Astrocyte (in vitro differentiated cells and primary cell): ENCODE measurements around the gene RALGAPA2. TPM values are rescaled to one million over a fixed set of nuclear protein-coding genes. Genes with fewer than 3 reads are reported as not detected.

Source experiments
- DNase-seq: peaks from one replicate; pipeline ENCODE4 v3.0.0-alpha.2; 2010; ENCODE audit warnings: low read depth
- FAIRE-seq: peaks from 2 replicates; lab custom pipeline; 2011; peaks lifted over from hg19 to GRCh38; lab: Jason Lieb, UNC
- H2AFZ ChIP-seq: 2 replicates; pipeline ENCODE4 v1.6.0; 2012; ENCODE audit warnings: low read depth, low read length, inconsistent platforms
- H3K27ac ChIP-seq: 2 replicates; pipeline ENCODE4 v1.5.1; 2011; ENCODE audit warnings: low read depth, low read length, inconsistent platforms
- H3K27me3 ChIP-seq: 2 replicates; pipeline ENCODE4 v1.6.0; 2011; ENCODE audit warnings: low read length, inconsistent platforms; ENCODE audit not compliant: insufficient read depth
- H3K36me3 ChIP-seq: 2 replicates; pipeline ENCODE4 v1.5.1; 2011; ENCODE audit warnings: low read length, inconsistent platforms; ENCODE audit not compliant: insufficient read depth
- H3K4me1 ChIP-seq: 2 replicates; pipeline ENCODE4 v1.5.1; 2011; ENCODE audit warnings: low read length, inconsistent platforms; ENCODE audit not compliant: insufficient read depth
- H3K4me2 ChIP-seq: 2 replicates; pipeline ENCODE4 v1.6.0; 2012; ENCODE audit warnings: low read length, inconsistent platforms
- H3K4me3 ChIP-seq: 2 replicates; pipeline ENCODE4 v1.5.1; 2011; ENCODE audit warnings: low read depth, mild to moderate bottlenecking, low read length, inconsistent platforms; ENCODE audit not compliant: insufficient read depth
- H3K79me2 ChIP-seq: 2 replicates; pipeline ENCODE4 v1.6.0; 2012; ENCODE audit warnings: mild to moderate bottlenecking, low read length, inconsistent platforms; ENCODE audit not compliant: insufficient read depth
- H3K9ac ChIP-seq: 2 replicates; pipeline ENCODE4 v1.6.0; 2012; ENCODE audit warnings: mild to moderate bottlenecking, low read length, inconsistent platforms
- H3K9me3 ChIP-seq: 2 replicates; pipeline ENCODE4 v1.5.1; 2012; ENCODE audit warnings: low read depth, mild to moderate bottlenecking, low read length, inconsistent platforms; ENCODE audit not compliant: insufficient read depth
- H4K20me1 ChIP-seq: 2 replicates; pipeline ENCODE4 v1.6.0; 2012; ENCODE audit warnings: low read length, inconsistent platforms; ENCODE audit not compliant: insufficient read depth
- H3K27ac Mint-ChIP-seq: one replicate; pipeline ENCODE4 v1.8.0; 2021; ENCODE audit warnings: mild to moderate bottlenecking, mixed read lengths; ENCODE audit not compliant: unreplicated experiment
- H3K27me3 Mint-ChIP-seq: one replicate; pipeline ENCODE4 v1.8.0; 2021; ENCODE audit warnings: low read depth, mixed read lengths; ENCODE audit not compliant: unreplicated experiment
- H3K36me3 Mint-ChIP-seq: one replicate; pipeline ENCODE4 v1.8.0; 2021; ENCODE audit warnings: low read depth, mixed read lengths; ENCODE audit not compliant: unreplicated experiment
- H3K4me1 Mint-ChIP-seq: one replicate; pipeline ENCODE4 v1.8.0; 2021; ENCODE audit warnings: low read depth, mixed read lengths; ENCODE audit not compliant: unreplicated experiment
- H3K4me3 Mint-ChIP-seq: one replicate; pipeline ENCODE4 v1.8.0; 2021; ENCODE audit warnings: mild to moderate bottlenecking, moderate library complexity, mixed read lengths; ENCODE audit not compliant: unreplicated experiment
- H3K9me3 Mint-ChIP-seq: one replicate; pipeline ENCODE4 v1.8.0; 2021; ENCODE audit warnings: mild to moderate bottlenecking, mixed read lengths; ENCODE audit not compliant: unreplicated experiment
- CTCF ChIP-seq: IDR thresholded peaks from 2 replicates; pipeline ENCODE4 v1.5.1; 2011; ENCODE audit warnings: low read depth, mild to moderate bottlenecking, inconsistent platforms, low read length, moderate library complexity; ENCODE audit not compliant: insufficient read depth
- EZH2 ChIP-seq: IDR thresholded peaks from 2 replicates; pipeline ENCODE4 v1.6.1; 2012; ENCODE audit warnings: mild to moderate bottlenecking, low read length, inconsistent platforms; ENCODE audit not compliant: insufficient read depth
- total RNA-seq: library from RNA; stranded (reverse); gene quantifications from 2 replicates; pipeline ENCODE4 v1.2.1, GENCODE V29; 2021

The RALGAPA2 gene
- total RNA-seq, 1 donor from 2014 or later = 6.6 TPM

- Histone ChIP-seq H4K20me1 (peaks cover 3% of the 10 kb centered on the region), H3K79me2 (no peaks in the 10 kb centered on the region), H3K4me3 (no peak overlapping the region), H3K9me3 (no peaks in the 10 kb centered on the region), H3K9ac (no peak overlapping the region), H3K4me2 (no peak overlapping the region), H3K4me1 (no peaks in the 10 kb centered on the region), H3K36me3 (no peaks in the 10 kb centered on the region), H2AFZ (no peak overlapping the region), H3K27ac (no peak overlapping the region), H3K27me3 (no peaks in the 10 kb centered on the region)
- Mint-ChIP-seq H3K27ac (no peak overlapping the region), H3K36me3 (no peaks in the 10 kb centered on the region), H3K4me1 (peaks cover 2% of the 10 kb centered on the region), H3K27me3 (no peaks in the 10 kb centered on the region), H3K9me3 (no peaks in the 10 kb centered on the region), H3K4me3 (no peak overlapping the region)
- no peak for TF ChIP-seq EZH2
- FAIRE-seq (no peak), DNase-seq (peak; percentile 55)
Measured at GRCh38 chr20:20677186-20677585, 35.3 kb downstream of the RALGAPA2 start.

- DNase-seq (peak; percentile 14), FAIRE-seq (no peak)
- Mint-ChIP-seq H3K27ac (peak overlapping the region; percentile 76), H3K4me1 (peaks cover 7% of the 10 kb centered on the region), H3K36me3 (no peaks in the 10 kb centered on the region), H3K4me3 (no peak overlapping the region), H3K9me3 (no peaks in the 10 kb centered on the region), H3K27me3 (no peaks in the 10 kb centered on the region)
- H3K79me2 ChIP-seq = no peaks in the 10 kb centered on the region
- H4K20me1 ChIP-seq = no peaks in the 10 kb centered on the region
- TF ChIP-seq CTCF (no peak), EZH2 (no peak)
- H3K9me3 ChIP-seq = no peaks in the 10 kb centered on the region
- H3K27me3 ChIP-seq = no peaks in the 10 kb centered on the region
- H3K4me3 ChIP-seq = no peak overlapping the region
- H3K27ac ChIP-seq = no peak overlapping the region
- no peak overlapping the region for H3K4me2 ChIP-seq
- H3K9ac ChIP-seq = no peak overlapping the region
- no peaks in the 10 kb centered on the region for H3K4me1 ChIP-seq
- no peaks in the 10 kb centered on the region for H3K36me3 ChIP-seq
- H2AFZ ChIP-seq = no peak overlapping the region
Measured at GRCh38 chr20:20668639-20669038, 43.8 kb downstream of the RALGAPA2 start.

- no peaks in the 10 kb centered on the region for H3K9me3 Mint-ChIP-seq
- Histone ChIP-seq H3K79me2 (no peaks in the 10 kb centered on the region), H3K9ac (no peak overlapping the region), H2AFZ (no peak overlapping the region), H3K27me3 (no peaks in the 10 kb centered on the region), H3K4me3 (no peak overlapping the region), H3K4me2 (no peak overlapping the region), H4K20me1 (peaks cover 5% of the 10 kb centered on the region), H3K9me3 (no peaks in the 10 kb centered on the region), H3K4me1 (no peaks in the 10 kb centered on the region), H3K27ac (no peak overlapping the region), H3K36me3 (no peaks in the 10 kb centered on the region)
- TF ChIP-seq CTCF (no peak), EZH2 (no peak)
- no peak overlapping the region for H3K4me3 Mint-ChIP-seq
- peaks cover 7% of the 10 kb centered on the region for H3K4me1 Mint-ChIP-seq
- no peak for FAIRE-seq
- no peak overlapping the region for H3K27ac Mint-ChIP-seq
- H3K27me3 Mint-ChIP-seq = no peaks in the 10 kb centered on the region
- DNase-seq = no peak
- H3K36me3 Mint-ChIP-seq = no peaks in the 10 kb centered on the region
Measured at GRCh38 chr20:20666359-20666758, 46.1 kb downstream of the RALGAPA2 start.
